ENCODE measurements around the gene PRKCH.

DNA sequence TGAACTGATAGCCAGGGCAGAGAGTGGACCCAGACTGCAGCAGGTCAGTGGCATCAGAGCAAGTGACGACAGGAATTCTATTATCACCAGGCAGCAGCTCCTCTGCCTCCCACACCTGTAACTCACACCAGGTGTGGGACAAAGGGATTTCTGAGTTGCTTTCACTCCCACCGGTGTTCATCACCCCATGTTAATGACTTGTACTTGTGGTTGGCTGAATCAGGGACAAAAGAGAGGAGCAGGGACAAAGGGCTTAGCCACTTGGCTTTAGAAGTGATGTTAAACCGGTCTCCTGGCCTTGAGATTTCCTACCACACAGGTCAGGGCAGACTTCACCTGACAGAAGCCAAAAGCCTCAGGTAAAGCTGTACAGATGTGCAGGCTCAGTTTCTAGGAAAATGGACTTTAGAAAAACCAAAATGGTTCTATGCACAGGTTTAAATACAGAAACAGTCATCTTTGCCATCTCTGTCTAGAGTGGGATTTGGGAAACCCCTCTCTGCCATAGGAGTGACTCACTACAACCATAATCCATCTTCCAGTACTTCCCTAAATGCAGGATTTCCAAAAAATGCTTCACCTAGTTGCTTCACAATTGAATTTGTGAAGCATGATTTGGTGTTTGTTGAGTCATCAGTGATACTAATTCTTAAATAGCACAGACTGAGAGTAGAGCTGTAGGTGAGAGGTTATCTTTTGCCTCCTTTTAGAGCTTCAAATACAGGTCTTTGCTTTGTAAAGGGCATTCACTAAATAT lies 158.5 kb downstream of the PRKCH start:
- TF ChIP-seq, protein P1, sequence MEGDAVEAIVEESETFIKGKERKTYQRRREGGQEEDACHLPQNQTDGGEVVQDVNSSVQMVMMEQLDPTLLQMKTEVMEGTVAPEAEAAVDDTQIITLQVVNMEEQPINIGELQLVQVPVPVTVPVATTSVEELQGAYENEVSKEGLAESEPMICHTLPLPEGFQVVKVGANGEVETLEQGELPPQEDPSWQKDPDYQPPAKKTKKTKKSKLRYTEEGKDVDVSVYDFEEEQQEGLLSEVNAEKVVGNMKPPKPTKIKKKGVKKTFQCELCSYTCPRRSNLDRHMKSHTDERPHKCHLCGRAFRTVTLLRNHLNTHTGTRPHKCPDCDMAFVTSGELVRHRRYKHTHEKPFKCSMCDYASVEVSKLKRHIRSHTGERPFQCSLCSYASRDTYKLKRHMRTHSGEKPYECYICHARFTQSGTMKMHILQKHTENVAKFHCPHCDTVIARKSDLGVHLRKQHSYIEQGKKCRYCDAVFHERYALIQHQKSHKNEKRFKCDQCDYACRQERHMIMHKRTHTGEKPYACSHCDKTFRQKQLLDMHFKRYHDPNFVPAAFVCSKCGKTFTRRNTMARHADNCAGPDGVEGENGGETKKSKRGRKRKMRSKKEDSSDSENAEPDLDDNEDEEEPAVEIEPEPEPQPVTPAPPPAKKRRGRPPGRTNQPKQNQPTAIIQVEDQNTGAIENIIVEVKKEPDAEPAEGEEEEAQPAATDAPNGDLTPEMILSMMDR (IDR thresholded peaks at IDR 0.05) = no peak
- TF ChIP-seq EP300 (IDR thresholded peaks at IDR 0.05) = no peak
